Measurements from ENCODE around the gene PLPP4.

DNA sequence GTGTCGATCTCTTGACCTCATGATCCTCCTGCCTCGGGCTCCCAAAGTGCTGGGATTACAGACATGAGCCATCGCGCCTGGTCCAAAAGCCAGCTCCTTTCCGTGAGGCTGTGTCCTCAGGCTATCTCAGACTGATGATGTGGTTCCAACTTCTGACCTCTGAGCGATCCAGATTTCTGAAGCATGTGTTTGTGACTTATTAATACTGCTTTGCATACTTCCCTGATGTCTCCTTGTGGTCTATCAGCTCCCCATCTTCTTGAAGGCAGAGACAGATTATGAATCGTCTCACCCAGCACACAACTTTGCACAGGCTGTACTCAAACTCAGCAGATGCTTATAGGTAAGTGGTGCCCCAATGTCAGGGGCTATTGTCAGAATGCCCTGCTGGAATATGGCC, 2.0 kb upstream of the PLPP4 start:
- TF ChIP-seq, protein P1, sequence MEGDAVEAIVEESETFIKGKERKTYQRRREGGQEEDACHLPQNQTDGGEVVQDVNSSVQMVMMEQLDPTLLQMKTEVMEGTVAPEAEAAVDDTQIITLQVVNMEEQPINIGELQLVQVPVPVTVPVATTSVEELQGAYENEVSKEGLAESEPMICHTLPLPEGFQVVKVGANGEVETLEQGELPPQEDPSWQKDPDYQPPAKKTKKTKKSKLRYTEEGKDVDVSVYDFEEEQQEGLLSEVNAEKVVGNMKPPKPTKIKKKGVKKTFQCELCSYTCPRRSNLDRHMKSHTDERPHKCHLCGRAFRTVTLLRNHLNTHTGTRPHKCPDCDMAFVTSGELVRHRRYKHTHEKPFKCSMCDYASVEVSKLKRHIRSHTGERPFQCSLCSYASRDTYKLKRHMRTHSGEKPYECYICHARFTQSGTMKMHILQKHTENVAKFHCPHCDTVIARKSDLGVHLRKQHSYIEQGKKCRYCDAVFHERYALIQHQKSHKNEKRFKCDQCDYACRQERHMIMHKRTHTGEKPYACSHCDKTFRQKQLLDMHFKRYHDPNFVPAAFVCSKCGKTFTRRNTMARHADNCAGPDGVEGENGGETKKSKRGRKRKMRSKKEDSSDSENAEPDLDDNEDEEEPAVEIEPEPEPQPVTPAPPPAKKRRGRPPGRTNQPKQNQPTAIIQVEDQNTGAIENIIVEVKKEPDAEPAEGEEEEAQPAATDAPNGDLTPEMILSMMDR (IDR thresholded peaks at IDR 0.05), result no peak
- TF ChIP-seq POLR2A (IDR thresholded peaks at IDR 0.05), result no peak

Data from ovary (tissue), 3 donors.